ENCODE data around the gene ADGRB3. TPM values are rescaled to one million over a fixed set of nuclear protein-coding genes. Genes with fewer than 3 reads are reported as not detected.
"Not testable (repeated sequence)": the region's sequence is repeated elsewhere in the genome, so short reads cannot be mapped to it uniquely, and the experiment has no call there.

ADGRB3 gene
- total RNA-seq, 1 donor from 2014 or later = 1.5 TPM

DNA sequence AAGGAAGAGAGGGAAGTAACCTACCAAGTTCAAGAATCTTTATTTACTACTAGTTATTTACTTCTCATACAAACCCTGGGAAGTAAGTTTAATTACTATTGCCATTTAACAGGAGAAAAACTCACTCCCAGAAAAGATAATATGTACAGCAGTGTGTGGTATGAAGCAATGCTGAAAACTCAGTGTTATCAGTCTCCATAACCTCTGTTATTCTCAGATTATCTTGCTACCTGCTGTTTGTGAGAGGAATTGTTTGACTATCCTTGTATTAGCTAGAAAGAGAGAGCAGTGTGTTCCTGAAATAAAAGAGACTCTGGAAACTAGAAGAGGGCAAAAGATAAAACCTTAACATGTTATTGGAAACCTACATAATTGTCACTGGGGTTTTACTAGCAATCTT, 38.2 kb downstream of the ADGRB3 start:
- Histone ChIP-seq H3K36me3 (no peaks in the 10 kb centered on the region), H3F3A (ENCODE audit: low read depth) (no peaks in the 10 kb centered on the region), H3K9me3 (ENCODE audit: low read depth) (no peaks in the 10 kb centered on the region), H3K4me3 (no peak overlapping the region), H3K27ac (no peak overlapping the region), H4K20me1 (ENCODE audit: low read depth) (no peaks in the 10 kb centered on the region), H2AFZ (replicated peaks) (no peak overlapping the region), H3K79me2 (ENCODE audit: low read depth) (no peaks in the 10 kb centered on the region), H3K27me3 (no peaks in the 10 kb centered on the region), H3K4me2 (no peak overlapping the region), H3K9ac (no peak overlapping the region), H3K4me1 (no peaks in the 10 kb centered on the region)
- DNase-seq (ENCODE audit: low spot score) = no peak
- peaks cover 6% of the 10 kb centered on the region for H3K9me3 Mint-ChIP-seq
- H3K4me3 Mint-ChIP-seq = no peak overlapping the region
- TF ChIP-seq CTCF (IDR thresholded peaks at IDR 0.05) = no peak
- TF ChIP-seq EZH2 (IDR thresholded peaks at IDR 0.05) = no peak
- no peak for TF ChIP-seq EZH2phosphoT487 (IDR thresholded peaks at IDR 0.05)
- H3K27me3 Mint-ChIP-seq (ENCODE audit: insufficient read depth, low read depth) = no peaks in the 10 kb centered on the region
- no peaks in the 10 kb centered on the region for H3K36me3 Mint-ChIP-seq
- H3K4me1 Mint-ChIP-seq = peaks cover 3% of the 10 kb centered on the region
- no peak overlapping the region for H3K27ac Mint-ChIP-seq

DNA sequence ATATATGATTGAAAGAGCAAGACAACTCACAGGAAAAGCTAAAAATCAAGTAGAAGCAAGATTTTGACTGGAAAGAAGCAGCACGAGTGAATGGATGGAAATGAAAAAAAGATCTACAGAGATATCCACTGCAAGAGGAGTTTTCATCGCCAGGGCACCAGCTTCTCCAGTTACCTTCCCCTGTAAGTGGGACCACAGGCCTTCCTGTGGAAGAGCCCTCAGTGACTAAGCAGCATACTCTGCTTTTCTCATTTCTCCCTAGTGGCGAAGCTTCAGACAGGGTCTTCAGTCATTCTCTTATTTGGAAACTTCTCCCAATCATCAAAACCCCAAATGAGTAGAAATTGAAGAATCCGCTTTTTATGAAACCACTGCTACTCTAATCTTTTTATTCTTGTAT, 40.5 kb downstream of the ADGRB3 start:
- Mint-ChIP-seq H3K9me3 (peaks cover under 1% of the 10 kb centered on the region), H3K27ac (no peak overlapping the region), H3K27me3 (ENCODE audit: insufficient read depth, low read depth) (no peaks in the 10 kb centered on the region), H3K36me3 (no peaks in the 10 kb centered on the region), H3K4me3 (no peak overlapping the region), H3K4me1 (peaks cover 3% of the 10 kb centered on the region)
- Histone ChIP-seq H3K27ac (no peak overlapping the region), H4K20me1 (ENCODE audit: low read depth) (no peaks in the 10 kb centered on the region), H2AFZ (replicated peaks) (no peak overlapping the region), H3K4me1 (no peaks in the 10 kb centered on the region), H3K4me2 (no peak overlapping the region), H3K9ac (no peak overlapping the region), H3K27me3 (no peaks in the 10 kb centered on the region), H3F3A (ENCODE audit: low read depth) (no peaks in the 10 kb centered on the region), H3K9me3 (ENCODE audit: low read depth) (no peaks in the 10 kb centered on the region), H3K79me2 (ENCODE audit: low read depth) (no peaks in the 10 kb centered on the region), H3K4me3 (no peak overlapping the region), H3K36me3 (no peaks in the 10 kb centered on the region)
- TF ChIP-seq EZH2phosphoT487 (IDR thresholded peaks at IDR 0.05) (no peak), EZH2 (IDR thresholded peaks at IDR 0.05) (no peak), CTCF (IDR thresholded peaks at IDR 0.05) (no peak)
- no peak for DNase-seq (ENCODE audit: low spot score)

GRCh38 chr6:68676094-68676493, 41.0 kb downstream of the ADGRB3 start:
- not testable (repeated sequence) for H3K9me3 Mint-ChIP-seq

DNA sequence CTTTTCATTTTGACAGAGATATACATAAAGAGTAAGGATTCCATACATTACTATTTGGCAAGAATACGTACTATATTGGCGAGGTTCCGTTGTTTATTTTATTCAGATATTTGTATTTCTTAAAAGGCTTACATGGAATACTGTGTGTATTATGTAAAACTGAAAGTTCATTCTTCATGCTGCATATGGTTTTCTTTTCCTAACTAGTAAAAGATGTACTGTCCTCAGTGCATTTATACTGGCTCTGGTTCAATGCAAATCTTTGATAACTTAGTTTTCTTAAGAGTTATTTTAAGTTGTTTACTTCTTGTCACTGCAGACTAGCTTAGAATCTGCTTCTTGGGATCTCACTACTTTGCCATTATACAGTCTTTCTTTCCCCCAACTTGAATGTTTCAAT, 42.0 kb downstream of the ADGRB3 start:
- peaks cover 3% of the 10 kb centered on the region for H3K4me1 Mint-ChIP-seq
- H3K79me2 ChIP-seq (ENCODE audit: low read depth) = no peaks in the 10 kb centered on the region
- no peaks in the 10 kb centered on the region for H4K20me1 ChIP-seq (ENCODE audit: low read depth)

More at GRCh38 chr6:68676094-68676493, 41.0 kb downstream of the ADGRB3 start:
- DNase-seq (ENCODE audit: low spot score); H3K9ac ChIP-seq; H3K4me1 Mint-ChIP-seq; H3K36me3 Mint-ChIP-seq; H3K27me3 ChIP-seq; H4K20me1 ChIP-seq (ENCODE audit: low read depth); H3K27ac Mint-ChIP-seq; H3K9me3 ChIP-seq (ENCODE audit: low read depth); H2AFZ ChIP-seq (replicated peaks); H3K4me1 ChIP-seq; H3K4me3 Mint-ChIP-seq; H3K27ac ChIP-seq; H3K4me2 ChIP-seq; H3K79me2 ChIP-seq (ENCODE audit: low read depth); H3K4me3 ChIP-seq; H3K27me3 Mint-ChIP-seq (ENCODE audit: insufficient read depth, low read depth); H3K36me3 ChIP-seq; H3F3A ChIP-seq (ENCODE audit: low read depth): not testable (repeated sequence)

More for the DNA sequence above, 42.0 kb downstream of the ADGRB3 start:
- no peaks in the 10 kb centered on the region for H3K36me3 Mint-ChIP-seq
- Histone ChIP-seq H3K4me3 (no peak overlapping the region), H2AFZ (replicated peaks) (no peak overlapping the region), H3K4me1 (no peaks in the 10 kb centered on the region), H3K9me3 (ENCODE audit: low read depth) (no peaks in the 10 kb centered on the region), H3K9ac (no peak overlapping the region), H3K4me2 (no peak overlapping the region), H3F3A (ENCODE audit: low read depth) (no peaks in the 10 kb centered on the region), H3K36me3 (no peaks in the 10 kb centered on the region), H3K27ac (no peak overlapping the region), H3K27me3 (no peaks in the 10 kb centered on the region)
- H3K27me3 Mint-ChIP-seq (ENCODE audit: insufficient read depth, low read depth) = no peaks in the 10 kb centered on the region
- no peak for TF ChIP-seq EZH2 (IDR thresholded peaks at IDR 0.05)
- TF ChIP-seq EZH2phosphoT487 (IDR thresholded peaks at IDR 0.05) = no peak
- no peak for TF ChIP-seq CTCF (IDR thresholded peaks at IDR 0.05)
- H3K27ac Mint-ChIP-seq = no peak overlapping the region
- H3K9me3 Mint-ChIP-seq = no peaks in the 10 kb centered on the region
- no peak for DNase-seq (ENCODE audit: low spot score)
- H3K4me3 Mint-ChIP-seq = no peak overlapping the region

All from neural progenitor cell (in vitro differentiated cells).